GM21360 (cell line): ENCODE data around the gene CHD2.

Experiments
- ATAC-seq: cut with Tn5 transposase; IDR thresholded peaks from one replicate; pipeline ENCODE4 v1.9.1; 2021; ENCODE audit warnings: mild to moderate bottlenecking, moderate library complexity; ENCODE audit not compliant: unreplicated experiment

Gene CHD2

DNA sequence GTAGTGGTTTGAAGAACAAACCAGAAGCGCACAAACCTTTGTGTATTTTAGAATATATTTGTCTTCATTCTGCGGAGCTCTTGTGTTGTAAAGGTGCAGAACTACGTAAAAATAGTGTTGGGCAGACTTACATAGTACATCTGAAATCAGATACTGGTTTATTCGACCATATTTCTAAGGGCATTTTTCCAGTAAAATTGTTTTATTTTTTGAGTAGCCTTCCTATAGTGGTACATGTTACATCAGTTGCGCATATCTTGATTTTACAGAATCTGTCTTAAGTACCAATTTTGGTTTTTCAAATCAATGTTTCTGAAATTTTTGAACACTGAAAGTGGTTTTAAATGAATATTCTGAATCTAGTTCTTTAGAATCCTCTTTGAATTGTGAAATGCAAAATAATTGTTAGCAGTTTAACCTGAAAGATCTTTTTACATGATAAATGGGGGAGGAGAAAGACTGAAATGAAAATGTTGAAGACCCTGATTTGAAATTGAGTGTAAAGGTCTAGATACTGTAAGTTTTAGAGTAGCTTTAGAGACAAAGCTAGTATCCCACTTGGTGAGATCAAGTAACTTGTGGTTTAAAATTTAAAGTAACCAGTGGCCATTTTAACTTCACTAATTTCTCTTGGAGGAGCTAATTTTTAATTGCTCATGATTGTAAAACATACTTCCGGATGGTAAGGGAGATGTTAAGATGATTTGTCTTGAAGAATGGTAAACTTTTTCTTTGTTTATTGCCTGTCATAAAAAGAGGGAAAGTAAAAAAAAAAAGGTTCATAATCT, 15.5 kb upstream of the CHD2 start:
- no peak for ATAC-seq

- no peak for ATAC-seq
These were observed 14.7 kb upstream of the CHD2 start for GRCh38 chr15:92885224-92886041.

DNA sequence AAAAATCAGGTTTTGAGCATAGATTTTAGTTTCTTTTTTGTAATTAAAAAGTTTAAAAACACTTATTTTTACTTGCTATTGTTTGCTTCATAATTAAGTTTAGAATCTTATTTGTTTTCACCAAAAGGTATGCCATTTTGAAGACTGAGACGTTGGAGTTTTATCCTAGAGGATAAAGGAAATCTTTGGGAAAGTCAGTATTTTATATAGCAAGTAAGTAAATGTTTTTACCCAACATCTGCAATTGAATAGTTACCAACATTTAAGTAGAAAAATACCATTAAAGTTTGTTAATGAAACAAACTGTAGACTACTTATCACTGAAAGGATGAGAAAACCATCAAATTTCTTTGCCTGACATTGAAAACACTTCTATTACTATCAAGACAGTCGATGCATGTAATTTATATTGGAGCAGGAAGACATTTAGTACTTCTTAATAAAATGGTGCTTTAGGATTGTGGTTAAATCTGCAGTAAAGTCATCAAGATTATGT, 14.0 kb upstream of the CHD2 start:
- no peak for ATAC-seq

- ATAC-seq: no peak
These were observed 13.3 kb upstream of the CHD2 start for GRCh38 chr15:92886815-92887214.

DNA sequence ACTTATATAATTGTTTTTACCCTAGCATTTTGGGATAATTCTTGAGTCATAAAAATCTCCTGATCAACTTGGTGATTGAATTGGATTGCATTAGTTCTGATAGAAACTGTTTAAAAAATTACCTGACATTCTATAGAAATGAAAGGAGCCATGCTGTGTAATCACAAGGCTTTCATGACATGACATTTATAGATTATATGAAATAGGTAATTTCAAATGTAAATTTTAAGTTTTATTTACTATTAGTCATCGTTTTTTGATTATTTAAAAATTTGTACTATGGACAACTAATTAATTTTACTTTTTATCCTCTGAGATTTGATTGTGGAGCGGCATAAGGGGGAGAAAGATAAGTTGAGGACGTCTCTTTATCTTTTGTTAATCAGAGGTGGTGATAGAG, 12.3 kb upstream of the CHD2 start:
- no peak for ATAC-seq

- no peak for ATAC-seq
These were observed 10.6 kb upstream of the CHD2 start for GRCh38 chr15:92889390-92890107.

DNA sequence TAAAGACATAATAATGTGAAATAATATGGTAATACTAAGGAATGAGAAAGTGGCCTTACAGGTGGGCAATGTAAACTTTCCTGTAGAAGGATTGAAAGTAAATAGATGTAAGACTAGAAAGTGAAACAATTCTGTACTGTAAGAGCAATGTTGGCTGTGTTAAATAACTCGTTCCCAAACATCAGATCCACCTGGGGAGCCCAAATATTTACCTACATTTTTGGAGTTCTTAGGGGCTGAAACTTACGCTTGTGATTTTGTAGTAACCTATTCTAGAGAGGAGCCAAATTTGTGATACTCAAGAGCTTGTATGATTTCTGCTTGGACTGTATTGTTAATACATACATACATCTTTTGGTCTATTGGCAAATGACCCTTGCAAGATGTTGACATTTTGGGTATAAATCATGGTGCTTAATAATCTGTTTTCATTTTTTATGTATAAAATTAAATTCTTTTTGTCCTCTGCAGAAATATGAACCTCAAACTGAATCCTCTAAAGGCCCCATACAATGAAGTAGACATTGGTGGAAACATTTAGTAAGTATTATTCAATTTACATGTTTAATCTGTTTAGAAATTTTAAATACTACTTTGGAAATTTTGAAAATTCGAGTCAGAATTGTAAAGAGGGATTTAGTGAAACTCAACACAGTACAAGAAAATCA, 8.5 kb upstream of the CHD2 start:
- no peak for ATAC-seq

DNA sequence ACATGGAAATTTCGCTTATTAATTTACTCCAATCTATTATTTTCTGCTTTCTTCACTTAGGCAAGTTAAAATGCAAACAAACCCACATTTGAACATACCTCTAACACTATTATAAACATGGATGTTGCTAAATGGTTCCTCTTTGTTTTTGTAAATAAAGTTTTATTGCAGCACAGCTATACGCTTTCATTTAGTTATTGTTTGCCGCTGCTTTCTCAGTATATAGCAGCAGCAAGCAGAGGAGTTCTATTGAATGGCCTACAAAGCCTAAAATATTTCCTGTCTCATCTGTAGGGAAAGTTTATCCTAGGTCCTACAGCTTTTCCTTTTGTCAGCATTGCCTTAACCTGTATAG, 7.9 kb upstream of the CHD2 start:
- ATAC-seq: no peak

DNA sequence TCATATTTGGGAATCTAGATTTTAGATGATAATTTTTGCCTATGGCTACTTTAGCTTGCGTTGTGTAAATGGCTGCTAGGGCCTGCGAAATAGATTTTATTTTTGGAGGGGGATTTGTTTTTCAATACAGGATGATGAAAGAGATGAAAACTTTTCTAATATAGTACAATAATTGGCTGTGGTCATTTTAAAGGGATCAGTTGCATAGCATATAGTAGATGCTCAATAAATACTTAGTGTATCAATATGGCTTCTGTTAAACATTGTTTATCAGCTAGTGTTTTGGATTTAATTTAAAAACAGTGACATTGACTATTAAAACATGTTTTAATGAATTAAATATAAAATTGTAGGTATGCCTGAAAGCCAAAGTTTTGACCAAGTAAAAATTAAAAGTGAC, 6.9 kb upstream of the CHD2 start:
- no peak for ATAC-seq

- ATAC-seq: no peak
These were observed 3.6 kb upstream of the CHD2 start for GRCh38 chr15:92896561-92896960.

DNA sequence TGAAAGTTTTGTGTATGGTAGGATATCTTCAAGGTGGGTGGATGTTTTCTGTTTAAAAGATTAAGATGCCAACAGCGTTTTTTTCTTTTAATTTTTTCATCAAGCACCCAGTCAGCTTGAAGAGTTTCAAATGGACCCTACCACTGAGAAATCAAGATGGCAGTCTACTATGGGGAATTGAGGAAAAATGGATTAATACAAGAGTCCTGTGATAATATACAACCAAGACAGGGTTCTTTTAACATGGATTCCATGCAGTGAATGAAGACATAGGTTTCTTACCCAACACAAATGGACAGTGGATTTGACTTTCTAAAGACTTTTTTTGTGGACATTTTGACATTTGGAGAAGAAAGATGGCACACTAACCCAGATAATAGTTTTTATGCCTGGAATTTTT, 2.5 kb upstream of the CHD2 start:
- ATAC-seq: no peak

GRCh38 chr15:92898988-92899582, 1.0 kb upstream of the CHD2 start:
- ATAC-seq: no peak

GRCh38 chr15:92899601-92899947, 550 bp upstream of the CHD2 start:
- ATAC-seq: no peak

GRCh38 chr15:92900731-92901071, 577 bp downstream of the CHD2 start:
- no peak for ATAC-seq

- no peak for ATAC-seq
These were observed 1.1 kb downstream of the CHD2 start for GRCh38 chr15:92901072-92901761.

DNA sequence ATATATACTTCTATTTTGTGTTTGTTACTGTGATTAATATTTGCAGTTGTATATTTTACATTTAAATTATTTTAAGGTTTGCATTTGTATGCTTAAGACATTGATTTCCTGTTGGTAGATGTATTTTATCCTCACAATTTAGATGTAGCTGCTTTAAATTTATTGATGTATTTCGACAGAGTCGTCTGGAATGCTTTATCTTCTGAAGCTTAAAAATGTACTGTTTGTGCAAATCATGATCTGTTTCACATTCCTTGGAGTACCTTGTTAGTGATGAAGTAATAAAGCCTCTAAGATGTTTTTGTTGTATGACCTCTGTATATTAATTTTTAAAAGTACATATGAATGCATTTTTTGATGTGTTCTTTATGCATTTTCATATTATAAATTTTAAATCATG, 1.9 kb downstream of the CHD2 start:
- no peak for ATAC-seq

- no peak for ATAC-seq
These were observed 2.8 kb downstream of the CHD2 start for GRCh38 chr15:92902737-92903593.

DNA sequence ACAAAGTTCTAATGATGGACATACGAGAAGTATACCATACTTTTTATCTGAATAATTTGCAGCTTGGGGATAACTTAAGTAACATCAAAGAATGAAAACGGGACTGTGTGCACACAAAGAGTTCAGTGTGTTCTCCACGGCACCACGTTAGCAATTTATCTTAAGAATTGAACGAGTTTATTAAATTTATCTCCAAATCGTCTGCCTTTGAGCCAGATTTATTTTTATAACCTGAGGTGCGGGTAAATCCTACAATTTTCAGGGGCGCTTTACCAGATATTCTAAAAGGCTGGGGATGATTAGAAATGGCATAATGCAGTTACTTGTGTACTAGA, 3.5 kb downstream of the CHD2 start:
- no peak for ATAC-seq

- peak; percentile 81 for ATAC-seq
These were observed 4.0 kb downstream of the CHD2 start for GRCh38 chr15:92903966-92904721.
